A549 (cell line): ENCODE results near the gene DNMT3L.

Source experiments
- BHLHE40 ChIP-seq: IDR thresholded peaks from 2 replicates; pipeline ENCODE4 v1.6.1; 2012; ENCODE audit warnings: low read depth, low read length, inconsistent platforms
- CTCF ChIP-seq: fragments of >200 bp; sonication (Bioruptor Twin); formaldehyde crosslinking; IDR thresholded peaks from 3 replicates; pipeline ENCODE4 v1.5.1; 2016
- EHF ChIP-seq: fragments of 250-450 bp; sonication (Bioruptor Pico); IDR thresholded peaks from 2 replicates; pipeline ENCODE4 v1.5.0; 2020; ENCODE audit warnings: mild to moderate bottlenecking
- EP300 ChIP-seq, 2 experiments: fragments of >200 bp; sonication (Bioruptor Twin); formaldehyde crosslinking; IDR thresholded peaks; 2 replicates in 1 of 2; 3 replicates in 1 of 2; pipeline ENCODE4 v1.6.1; 2016 to 2017
- MAFK ChIP-seq: fragments of 450-650 bp; IDR thresholded peaks from 2 replicates; pipeline ENCODE4 v1.6.1; 2014; ENCODE audit not compliant: partially characterized antibody
- MAZ ChIP-seq: fragments of 150-350 bp; IDR thresholded peaks from 2 replicates; pipeline ENCODE4 v1.6.1; 2014; ENCODE audit warnings: antibody characterized with exemption, low read depth, low read length, borderline replicate concordance
- NFE2L2 ChIP-seq: fragments of 150-350 bp; conservative IDR thresholded peaks from 2 replicates; pipeline ENCODE4 v1.6.1; 2014; ENCODE audit warnings: low read length
- POLR2A ChIP-seq: IDR thresholded peaks from 2 replicates; pipeline ENCODE4 v1.6.1; 2012; ENCODE audit warnings: mild to moderate bottlenecking, low read length
- POLR2AphosphoS2 ChIP-seq: conservative IDR thresholded peaks from 2 replicates; pipeline ENCODE4 v1.6.1; 2012; ENCODE audit warnings: low read length, improper control_type of control experiment, inconsistent platforms
- RAD21 ChIP-seq, 2 experiments: fragments of >200 bp in 1 of 2; sonication (Bioruptor Twin) in 1 of 2; formaldehyde crosslinking in 1 of 2; IDR thresholded peaks in 1 of 2; conservative IDR thresholded peaks in 1 of 2; 2 replicates in 1 of 2; 3 replicates in 1 of 2; pipeline ENCODE4 v1.6.1; 2012 to 2018; ENCODE audit warnings: inconsistent platforms in 1 of 2
- RNF2 ChIP-seq: fragments of 200-600 bp; sonication (generic); IDR thresholded peaks from 2 replicates; pipeline ENCODE4 v1.6.1; 2016; ENCODE audit warnings: low read depth, mild to moderate bottlenecking, antibody characterized with exemption, moderate library complexity, borderline replicate concordance
- TFCP2L1 ChIP-seq: fragments of 250-450 bp; sonication (Bioruptor Pico); IDR thresholded peaks from 2 replicates; pipeline ENCODE4 v1.5.0; 2021; ENCODE audit warnings: mild to moderate bottlenecking

GRCh38 chr21:44304877-44305293 lies 43.2 kb upstream of the DNMT3L start:
- no peak for TF ChIP-seq POLR2A
- TF ChIP-seq EHF (CRISPR knock-in tag): no peak
- TF ChIP-seq CTCF: peak; percentile 48
- no peak for TF ChIP-seq EP300 (IDR thresholded peaks at IDR 0.05)
- TF ChIP-seq RNF2: no peak
- TF ChIP-seq BHLHE40: no peak
- TF ChIP-seq MAZ: no peak
- no peak for TF ChIP-seq NFE2L2
- TF ChIP-seq TFCP2L1: no peak
- no peak for TF ChIP-seq POLR2AphosphoS2
- no peak for TF ChIP-seq MAFK
- TF ChIP-seq RAD21 (conservative IDR thresholded peaks at IDR 0.05 in 1 of 2, IDR thresholded peaks at IDR 0.05 in 1 of 2): peak in 1 of 2 experiments; percentile 31; a peak in 2 of 5 replicates
